ENCODE data around the gene ULK4. TPM values are rescaled to one million over a fixed set of nuclear protein-coding genes. Genes with fewer than 3 reads are reported as not detected.
"Not testable (repeated sequence)": the region's sequence is repeated elsewhere in the genome, so short reads cannot be mapped to it uniquely, and the experiment has no call there.

ULK4 gene
- polyA plus RNA-seq, 1 donor from 2014 or later, result 5.6 TPM

DNA sequence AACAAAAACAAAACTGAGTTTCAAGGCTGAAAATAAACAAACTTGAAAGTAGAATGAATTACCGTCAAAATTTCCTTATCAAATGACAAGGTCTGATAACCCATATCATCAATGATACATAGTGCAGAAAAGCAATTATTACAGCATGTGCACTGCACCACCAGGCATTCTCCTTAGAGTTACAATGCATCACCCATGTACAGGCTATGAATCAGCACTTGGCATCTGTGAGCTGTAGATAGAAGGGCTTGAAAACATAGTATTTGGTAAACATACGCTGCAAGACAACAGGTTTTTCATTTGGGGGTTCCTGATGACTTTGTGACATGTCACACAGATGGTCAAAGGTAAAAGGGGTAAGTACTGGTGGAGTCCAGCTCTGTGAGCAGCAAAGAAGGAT is 497.5 kb downstream of the ULK4 start:
- H3K27ac Mint-ChIP-seq, result no peak overlapping the region
- peaks cover 2 to 10% (median 7%) of the 10 kb centered on the region in 3 donors for H3K9me3 Mint-ChIP-seq
- no peak overlapping the region for H3K4me3 Mint-ChIP-seq
- peaks cover 0 to 1% (median 0%) of the 10 kb centered on the region in 3 donors for H3K4me1 Mint-ChIP-seq
- no peaks in the 10 kb centered on the region for H3K27me3 Mint-ChIP-seq
- no peaks in the 10 kb centered on the region for H3K36me3 Mint-ChIP-seq

DNA sequence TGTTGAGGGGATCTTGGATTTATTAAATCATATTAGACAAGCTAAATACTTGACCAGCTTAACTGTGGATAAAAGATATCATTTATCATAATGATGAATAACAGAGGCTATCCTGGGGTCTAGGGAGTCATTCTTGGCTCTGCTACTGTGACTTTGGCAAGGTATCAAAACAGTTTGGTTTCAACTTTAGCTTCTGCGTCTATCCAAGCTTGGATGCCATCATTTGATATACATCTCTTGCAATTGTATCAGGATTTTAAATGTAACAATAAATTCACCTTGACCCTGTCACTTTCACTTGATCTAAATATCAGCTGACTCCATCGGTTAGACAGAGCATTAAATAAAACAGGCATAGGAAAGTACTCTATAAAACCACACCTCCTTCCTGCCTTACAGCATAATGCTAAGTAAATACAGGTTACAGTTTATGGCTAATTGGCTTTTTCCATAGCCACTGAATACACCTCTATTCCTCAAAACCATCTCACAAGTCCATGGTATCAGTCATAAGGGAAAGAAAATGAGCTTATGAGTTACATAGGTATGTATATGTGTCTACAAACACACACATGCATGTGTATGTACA is 499.7 kb downstream of the ULK4 start:
- H3K27ac Mint-ChIP-seq, result no peak overlapping the region
- H3K4me1 Mint-ChIP-seq, result peaks cover 0 to 1% (median 0%) of the 10 kb centered on the region in 3 donors
- H3K27me3 Mint-ChIP-seq, result no peaks in the 10 kb centered on the region
- H3K9me3 Mint-ChIP-seq, result no peaks in the 10 kb centered on the region
- no peaks in the 10 kb centered on the region for H3K36me3 Mint-ChIP-seq
- no peak overlapping the region for H3K4me3 Mint-ChIP-seq

DNA sequence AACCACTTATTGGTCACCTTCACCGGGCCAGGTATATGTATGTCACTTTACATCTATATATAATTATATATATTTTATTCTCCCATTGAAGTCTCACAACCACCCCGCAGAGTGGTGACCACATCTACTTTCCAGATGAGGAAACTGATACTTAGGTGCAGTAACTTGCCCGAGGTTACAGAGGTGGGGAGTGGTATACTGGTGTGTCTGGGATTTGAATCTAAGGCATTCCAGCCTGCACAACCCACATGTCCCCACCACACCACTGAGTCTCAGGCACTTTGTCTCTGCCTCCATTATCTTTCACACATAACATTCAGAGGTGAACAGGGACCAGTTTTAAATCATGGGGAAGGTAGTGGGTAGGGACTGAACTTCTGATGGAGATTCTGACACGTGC is 501.2 kb downstream of the ULK4 start:
- Mint-ChIP-seq H3K36me3 (no peaks in the 10 kb centered on the region), H3K9me3 (no peaks in the 10 kb centered on the region), H3K4me1 (no peaks in the 10 kb centered on the region), H3K27ac (no peak overlapping the region), H3K4me3 (no peak overlapping the region), H3K27me3 (no peaks in the 10 kb centered on the region)

DNA sequence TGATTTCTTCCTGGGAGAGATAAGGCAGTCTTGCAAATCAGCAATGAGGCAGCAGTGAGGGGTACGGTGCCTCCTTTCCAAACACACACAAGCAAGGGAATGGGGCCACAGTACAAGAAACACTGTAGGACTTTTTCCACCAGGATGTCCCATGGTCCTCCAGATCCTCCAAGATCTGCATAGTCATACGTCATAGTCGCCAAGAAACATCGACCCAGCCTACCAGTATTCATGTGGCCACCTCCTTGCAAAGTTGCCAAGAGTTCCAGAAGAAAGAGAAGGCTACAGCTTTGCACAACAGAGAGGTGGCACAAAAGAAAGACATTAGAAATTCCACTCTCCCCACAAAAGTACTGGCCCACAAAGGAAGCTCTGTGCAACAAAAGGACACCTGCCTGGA is 504.7 kb downstream of the ULK4 start:
- Mint-ChIP-seq H3K9me3 (no peaks in the 10 kb centered on the region), H3K4me1 (no peaks in the 10 kb centered on the region), H3K36me3 (peaks cover 11% of the 10 kb centered on the region), H3K27me3 (no peaks in the 10 kb centered on the region), H3K27ac (peak overlapping the region in 1 of 3 donors; percentile 7), H3K4me3 (no peak overlapping the region)

GRCh38 chr3:41456162-41456561 is 505.7 kb downstream of the ULK4 start:
- H3K4me1 Mint-ChIP-seq, result no peaks in the 10 kb centered on the region
- no peaks in the 10 kb centered on the region for H3K9me3 Mint-ChIP-seq
- peaks cover 11% of the 10 kb centered on the region for H3K36me3 Mint-ChIP-seq
- no peaks in the 10 kb centered on the region for H3K27me3 Mint-ChIP-seq
- H3K27ac Mint-ChIP-seq, result no peak overlapping the region
- no peak overlapping the region for H3K4me3 Mint-ChIP-seq

GRCh38 chr3:41453618-41454017 is 508.3 kb downstream of the ULK4 start:
- H3K36me3 Mint-ChIP-seq, result peaks cover 15% of the 10 kb centered on the region
- H3K4me3 Mint-ChIP-seq, H3K9me3 Mint-ChIP-seq, H3K27me3 Mint-ChIP-seq, H3K4me1 Mint-ChIP-seq, H3K27ac Mint-ChIP-seq: not testable (repeated sequence)

DNA sequence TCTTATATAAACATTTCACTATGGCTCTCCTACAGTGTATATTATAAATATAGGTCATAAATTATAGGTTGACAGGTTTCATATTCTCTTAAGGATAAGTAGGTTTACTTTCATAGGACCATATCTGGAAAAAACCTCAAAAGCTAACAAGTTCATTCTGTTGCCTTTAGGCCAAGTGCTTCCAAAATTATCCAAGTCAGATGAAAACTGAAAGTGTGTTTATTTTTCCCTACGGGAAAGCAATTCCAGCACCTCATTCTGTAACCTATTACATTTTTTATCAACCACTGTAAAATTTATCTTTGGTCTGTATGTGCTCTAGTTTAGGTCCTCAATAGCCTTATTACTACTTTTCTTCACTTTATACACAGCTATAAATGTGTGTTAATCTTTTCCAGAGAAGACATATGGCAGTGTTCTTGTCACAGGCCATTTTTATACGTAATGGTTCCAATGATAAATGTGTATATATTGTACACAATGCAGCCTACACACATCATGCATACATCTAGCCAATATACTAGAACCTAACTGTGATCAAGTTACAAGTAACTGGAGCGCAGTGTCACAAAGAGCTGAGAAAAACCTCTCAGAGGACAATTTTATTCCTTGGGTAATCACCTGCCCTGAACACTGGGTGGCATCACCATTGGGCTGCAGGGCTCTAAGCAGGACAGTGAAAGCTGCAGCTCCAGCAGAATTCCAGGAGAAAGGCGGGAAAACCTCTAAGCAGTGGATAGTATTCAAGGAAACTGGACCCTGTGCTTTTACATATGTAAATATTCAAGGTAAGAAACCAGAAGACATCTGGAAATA is 511.3 kb downstream of the ULK4 start:
- Mint-ChIP-seq H3K4me3 (no peak overlapping the region), H3K27ac (no peak overlapping the region), H3K9me3 (peaks cover 0 to 2% (median 0%) of the 10 kb centered on the region in 3 donors), H3K27me3 (no peaks in the 10 kb centered on the region), H3K36me3 (peaks cover 18% of the 10 kb centered on the region), H3K4me1 (no peaks in the 10 kb centered on the region)

DNA sequence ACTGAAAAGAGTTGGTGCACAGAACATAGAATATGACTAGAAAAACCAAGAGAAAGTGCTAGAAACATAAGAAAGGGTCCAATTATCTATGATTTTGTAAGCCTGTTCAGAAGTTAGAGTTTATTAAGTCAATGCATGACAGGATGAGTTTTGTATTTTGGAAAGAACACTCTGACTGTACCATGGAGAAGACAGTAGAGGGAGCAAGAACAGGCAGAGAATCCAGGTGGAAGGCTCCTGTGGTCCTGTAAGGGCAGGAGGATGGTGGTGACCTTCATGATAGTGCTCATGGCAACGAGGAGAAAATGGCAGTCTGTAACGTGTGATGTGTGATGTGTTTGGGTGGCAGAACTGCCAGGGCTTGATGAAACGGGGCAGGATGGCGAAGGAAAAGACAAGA is 513.5 kb downstream of the ULK4 start:
- H3K4me3 Mint-ChIP-seq, result no peak overlapping the region
- H3K27me3 Mint-ChIP-seq, result no peaks in the 10 kb centered on the region
- no peak overlapping the region for H3K27ac Mint-ChIP-seq
- peaks cover 0 to 2% (median 0%) of the 10 kb centered on the region in 3 donors for H3K9me3 Mint-ChIP-seq
- peaks cover 12% of the 10 kb centered on the region for H3K36me3 Mint-ChIP-seq
- H3K4me1 Mint-ChIP-seq, result no peaks in the 10 kb centered on the region

DNA sequence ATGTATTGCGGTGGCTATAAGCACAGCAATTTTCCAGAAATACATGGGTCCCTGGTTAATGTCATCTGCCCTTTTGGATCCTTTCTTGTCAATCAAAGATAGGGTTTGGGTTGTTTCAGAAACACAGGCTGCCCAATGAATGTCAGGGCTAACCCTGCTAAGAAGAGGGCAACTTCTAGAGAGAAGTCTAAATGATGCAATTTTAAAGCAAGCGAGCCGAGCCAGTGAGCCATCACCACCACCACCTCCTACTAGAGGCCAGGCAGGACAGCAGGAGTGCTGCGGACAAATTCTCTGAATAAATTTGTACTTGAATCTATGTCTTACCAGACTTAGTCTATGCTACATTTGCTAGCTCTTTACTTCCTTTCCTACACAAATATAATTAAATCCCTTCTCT is 514.2 kb downstream of the ULK4 start:
- H3K4me1 Mint-ChIP-seq, result no peaks in the 10 kb centered on the region
- peaks cover 9% of the 10 kb centered on the region for H3K36me3 Mint-ChIP-seq
- H3K27me3 Mint-ChIP-seq, result no peaks in the 10 kb centered on the region
- H3K9me3 Mint-ChIP-seq, result peaks cover 0 to 2% (median 0%) of the 10 kb centered on the region in 3 donors
- H3K27ac Mint-ChIP-seq, result no peak overlapping the region
- no peak overlapping the region for H3K4me3 Mint-ChIP-seq

DNA sequence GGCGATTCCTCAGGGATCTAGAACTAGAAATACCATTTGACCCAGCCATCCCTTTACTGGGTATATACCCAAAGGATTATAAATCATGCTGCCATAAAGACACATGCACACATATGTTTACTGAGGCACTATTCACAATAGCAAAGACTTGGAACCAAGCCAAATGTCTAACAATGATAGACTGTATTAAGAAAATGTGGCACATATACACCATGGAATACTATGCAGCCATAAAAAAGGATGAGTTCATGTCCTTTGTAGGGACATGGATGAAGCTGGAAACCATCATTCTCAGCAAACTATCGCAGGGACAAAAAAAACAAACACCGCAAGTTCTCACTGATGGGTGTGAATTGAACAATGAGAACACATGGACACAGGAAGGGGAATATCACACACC is 515.6 kb downstream of the ULK4 start:
- H3K27ac Mint-ChIP-seq, H3K4me1 Mint-ChIP-seq, H3K4me3 Mint-ChIP-seq, H3K27me3 Mint-ChIP-seq, H3K9me3 Mint-ChIP-seq: not testable (repeated sequence)
- H3K36me3 Mint-ChIP-seq, result peaks cover 11% of the 10 kb centered on the region

DNA sequence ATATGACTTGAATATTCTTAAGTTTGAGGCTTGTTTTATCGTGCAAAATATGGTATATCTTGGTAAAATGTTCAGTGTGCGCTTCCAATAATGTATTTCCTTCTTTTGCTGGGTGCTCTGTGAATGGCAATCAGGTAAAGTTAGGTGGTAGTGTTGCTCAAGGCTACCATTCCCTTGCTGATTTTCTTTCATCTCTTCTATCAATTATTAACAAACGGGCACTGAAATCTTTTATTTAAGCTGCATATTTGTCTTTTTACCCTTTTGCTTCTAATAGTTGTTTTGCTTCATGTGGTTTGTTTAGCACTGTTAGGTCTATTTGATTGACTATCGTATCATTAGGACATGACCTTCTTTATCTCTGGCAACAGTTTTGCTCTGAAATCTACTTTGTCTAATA is 520.3 kb downstream of the ULK4 start:
- no peaks in the 10 kb centered on the region for H3K27me3 Mint-ChIP-seq
- peak overlapping the region in 1 of 4 donors; percentile 19 for H3K4me3 Mint-ChIP-seq
- H3K4me1 Mint-ChIP-seq, result no peaks in the 10 kb centered on the region
- H3K27ac Mint-ChIP-seq, result no peak overlapping the region
- H3K9me3 Mint-ChIP-seq, result peaks cover 2 to 10% (median 4%) of the 10 kb centered on the region in 3 donors
- peaks cover 5% of the 10 kb centered on the region for H3K36me3 Mint-ChIP-seq

GRCh38 chr3:41441139-41441538 is 520.8 kb downstream of the ULK4 start:
- Mint-ChIP-seq H3K36me3 (peaks cover 5% of the 10 kb centered on the region), H3K9me3 (peaks cover 2 to 10% (median 4%) of the 10 kb centered on the region in 3 donors), H3K4me1 (no peaks in the 10 kb centered on the region), H3K4me3 (no peak overlapping the region), H3K27ac (no peak overlapping the region), H3K27me3 (no peaks in the 10 kb centered on the region)

GRCh38 chr3:41436983-41437382 is 524.9 kb downstream of the ULK4 start:
- Mint-ChIP-seq H3K36me3 (peaks cover 5% of the 10 kb centered on the region), H3K4me3 (no peak overlapping the region), H3K4me1 (no peaks in the 10 kb centered on the region), H3K9me3 (peaks cover 4 to 17% (median 5%) of the 10 kb centered on the region in 3 donors), H3K27me3 (no peaks in the 10 kb centered on the region), H3K27ac (no peak overlapping the region)

- Mint-ChIP-seq H3K27me3 (no peaks in the 10 kb centered on the region), H3K27ac (no peak overlapping the region), H3K4me1 (no peaks in the 10 kb centered on the region), H3K9me3 (peaks cover 2 to 10% (median 5%) of the 10 kb centered on the region in 3 donors), H3K36me3 (peaks cover 3% of the 10 kb centered on the region), H3K4me3 (no peak overlapping the region)
Measured at GRCh38 chr3:41434781-41435180, 527.1 kb downstream of the ULK4 start.

GRCh38 chr3:41431386-41431785 is 530.5 kb downstream of the ULK4 start:
- H3K9me3 Mint-ChIP-seq, result peaks cover 0 to 14% (median 6%) of the 10 kb centered on the region in 3 donors
- no peak overlapping the region for H3K4me3 Mint-ChIP-seq

DNA sequence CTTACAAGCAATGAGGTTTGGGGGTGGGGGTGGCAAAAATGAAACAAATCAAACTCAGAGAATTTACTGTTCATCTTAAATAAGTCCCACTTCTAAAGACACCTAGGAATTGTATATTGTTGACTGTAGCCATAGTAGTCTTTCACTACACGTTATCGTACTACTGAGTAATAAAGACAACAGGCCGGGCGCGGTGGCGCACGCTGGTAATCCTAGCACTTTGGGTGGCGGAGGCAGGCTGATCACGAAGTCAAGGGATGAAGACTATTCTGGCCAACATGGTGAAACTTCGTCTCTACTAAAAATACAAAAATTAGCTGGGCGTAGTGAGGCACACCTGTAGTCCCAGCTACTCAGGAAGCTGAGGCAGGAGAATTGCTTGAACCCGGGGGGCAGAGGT is 531.0 kb downstream of the ULK4 start:
- Mint-ChIP-seq H3K36me3 (peaks cover 5% of the 10 kb centered on the region), H3K27ac (no peak overlapping the region), H3K4me1 (no peaks in the 10 kb centered on the region), H3K4me3 (no peak overlapping the region), H3K27me3 (no peaks in the 10 kb centered on the region), H3K9me3 (peaks cover 0 to 18% (median 11%) of the 10 kb centered on the region in 3 donors)

More at GRCh38 chr3:41431386-41431785, 530.5 kb downstream of the ULK4 start:
- H3K27me3 Mint-ChIP-seq, result no peaks in the 10 kb centered on the region
- no peak overlapping the region for H3K27ac Mint-ChIP-seq
- peaks cover 5% of the 10 kb centered on the region for H3K36me3 Mint-ChIP-seq
- no peaks in the 10 kb centered on the region for H3K4me1 Mint-ChIP-seq

Data from IgD-negative memory B cell (primary cell).